COLO829 (cell line): ENCODE measurements around the gene ORM2.
"Not testable (repeated sequence)": the region's sequence is repeated elsewhere in the genome, so short reads cannot be mapped to it uniquely, and the experiment has no call there.

Experiments
- DNase-seq: peaks from one replicate; pipeline ENCODE4 v3.0.0; 2012; ENCODE audit warnings: low spot score

Gene ORM2

DNA sequence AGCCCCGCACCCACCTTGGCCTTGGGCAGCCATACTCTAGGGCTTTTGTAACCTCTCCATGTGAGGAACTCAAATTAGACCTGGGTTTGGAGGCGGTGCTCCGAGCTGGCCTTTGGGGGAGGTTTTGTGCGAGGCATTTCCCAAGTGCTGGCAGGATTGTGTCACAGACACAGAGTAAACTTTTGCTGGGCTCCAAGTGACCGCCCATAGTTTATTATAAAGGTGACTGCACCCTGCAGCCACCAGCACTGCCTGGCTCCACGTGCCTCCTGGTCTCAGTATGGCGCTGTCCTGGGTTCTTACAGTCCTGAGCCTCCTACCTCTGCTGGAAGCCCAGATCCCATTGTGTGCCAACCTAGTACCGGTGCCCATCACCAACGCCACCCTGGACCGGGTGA lies at the start of gene ORM2:
Gene ORM2 (plus strand): TSS at position 245 of the 398 bp plus-strand sequence. CDS start 36 bp downstream, at position 281.
- DNase-seq: not testable (repeated sequence)

DNA sequence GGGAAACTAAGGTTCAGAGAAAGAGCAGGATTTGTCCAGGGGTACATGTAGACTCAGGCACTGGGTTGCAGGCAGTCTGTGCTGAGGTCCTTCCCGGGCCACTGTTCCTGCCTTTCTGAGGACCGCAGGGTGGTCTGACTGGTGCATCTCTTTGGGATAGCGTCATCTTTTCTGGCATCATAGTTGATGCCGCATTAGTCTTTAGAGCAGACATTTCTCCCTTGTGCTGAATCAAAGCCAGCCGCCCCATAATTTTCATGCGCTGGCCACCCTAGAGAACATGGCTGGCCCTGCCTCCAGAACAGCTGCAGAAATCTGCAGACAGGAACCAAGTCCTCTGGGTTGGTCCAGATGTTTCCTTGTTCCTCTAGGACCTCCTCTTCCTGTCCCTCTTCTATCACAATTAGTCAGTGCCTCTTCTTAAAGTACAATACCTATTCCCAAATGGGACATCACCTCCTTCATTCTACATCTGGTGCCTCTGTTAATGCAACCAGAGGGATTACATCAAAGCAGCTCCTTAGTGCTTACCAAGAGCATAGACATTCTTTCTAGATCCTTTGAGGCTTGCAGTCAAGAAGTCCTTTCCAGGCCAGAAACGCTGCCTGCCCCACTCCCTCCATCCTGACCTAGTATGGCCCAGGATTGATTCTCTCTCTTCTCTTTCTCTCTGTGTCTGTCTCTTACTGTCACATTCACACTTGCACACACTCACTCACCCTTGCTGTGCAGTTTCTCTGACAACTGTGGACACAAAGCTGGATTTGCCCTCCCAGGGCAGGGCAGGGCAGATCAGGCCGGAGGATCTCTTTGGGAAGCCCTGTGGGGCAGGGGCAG lies 48.8 kb upstream of the ORM2 start:
- no peak for DNase-seq

DNA sequence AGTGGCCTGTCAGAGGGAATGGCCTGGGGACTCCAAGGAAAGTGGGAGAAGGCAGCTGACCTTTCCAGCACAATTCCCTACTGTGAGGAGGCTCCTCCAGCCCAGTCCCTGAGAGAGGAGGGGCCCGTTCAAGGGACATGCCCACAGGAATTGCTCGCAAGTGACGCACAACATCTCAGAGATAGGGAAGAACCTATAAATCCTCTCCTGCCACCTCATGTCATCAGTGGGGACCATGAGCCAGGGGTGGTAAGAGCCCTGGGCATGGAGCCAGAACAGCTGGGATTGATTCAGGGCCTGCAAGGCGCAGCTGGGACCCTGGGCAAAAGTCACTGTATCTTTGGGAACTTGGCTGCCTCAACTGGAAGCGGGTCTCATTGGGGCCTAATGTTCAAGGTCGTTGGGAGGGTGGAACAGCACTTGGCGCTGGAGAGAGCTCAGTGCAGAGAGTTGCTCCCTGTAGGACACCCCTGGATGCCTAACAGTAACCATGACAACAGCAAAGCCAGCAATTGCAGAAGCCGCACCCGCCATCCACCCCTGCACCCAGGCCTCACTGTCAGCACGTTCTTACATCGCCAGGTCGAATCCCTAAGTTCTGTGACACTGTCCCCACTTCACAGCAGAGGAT lies 48.1 kb upstream of the ORM2 start:
- DNase-seq: no peak

DNA sequence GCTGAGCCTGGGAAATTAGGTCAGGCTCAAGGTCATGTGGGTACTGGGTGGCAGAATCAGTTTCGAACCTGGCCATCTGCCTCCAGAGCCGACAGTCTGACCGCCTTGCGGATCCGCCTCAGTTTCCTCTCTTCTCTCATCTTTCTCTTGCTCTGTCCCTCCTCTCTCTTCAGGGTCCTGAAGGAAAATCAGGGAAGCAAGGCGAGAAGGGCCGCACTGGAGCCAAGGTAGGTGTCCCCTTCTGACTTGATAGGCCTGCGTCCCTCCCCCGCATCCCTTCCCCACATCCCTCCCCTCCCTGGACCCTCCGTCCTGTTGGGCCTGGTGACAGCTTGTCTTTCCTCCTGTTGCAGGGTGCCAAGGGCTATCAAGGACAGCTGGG lies 47.6 kb upstream of the ORM2 start:
- no peak for DNase-seq

DNA sequence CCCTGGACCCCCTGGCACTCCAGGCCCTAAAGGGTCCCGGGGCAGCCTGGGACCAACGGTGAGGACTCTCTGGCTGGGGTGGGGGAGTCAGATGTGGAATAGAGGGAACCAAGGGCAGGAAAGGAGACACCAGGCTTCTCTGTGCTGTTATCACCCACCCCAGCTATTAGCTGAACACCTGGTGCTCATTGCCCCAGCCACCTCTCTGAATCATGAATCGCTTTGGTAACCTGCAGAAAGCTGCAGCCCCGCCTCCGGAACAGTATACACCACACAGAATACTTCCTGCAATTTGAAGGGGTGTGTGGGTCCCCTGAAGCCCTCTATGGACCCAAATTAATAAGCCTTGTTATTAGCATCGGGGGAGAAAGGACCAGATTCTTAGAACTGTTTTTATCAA lies 47.2 kb upstream of the ORM2 start:
- no peak for DNase-seq

DNA sequence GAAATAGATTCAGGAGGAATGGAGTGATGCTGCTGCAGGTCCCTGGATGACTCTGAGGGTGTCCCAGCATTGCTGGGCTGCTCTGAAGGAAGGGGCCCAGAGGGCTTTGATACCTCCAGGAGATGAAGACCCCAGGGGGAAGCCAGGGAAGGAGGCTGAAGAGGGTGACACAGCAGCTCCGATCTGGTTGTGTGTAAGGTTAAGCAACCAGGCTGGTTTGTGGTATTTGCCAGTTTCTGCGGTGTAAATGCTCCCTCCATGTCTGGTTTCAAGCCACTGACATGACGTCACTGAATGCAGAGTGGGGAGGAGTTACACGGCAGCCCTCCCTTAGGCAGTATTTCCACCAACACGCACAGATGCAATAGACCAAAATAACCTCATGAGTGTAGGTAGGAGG lies 46.7 kb upstream of the ORM2 start:
- DNase-seq: no peak

DNA sequence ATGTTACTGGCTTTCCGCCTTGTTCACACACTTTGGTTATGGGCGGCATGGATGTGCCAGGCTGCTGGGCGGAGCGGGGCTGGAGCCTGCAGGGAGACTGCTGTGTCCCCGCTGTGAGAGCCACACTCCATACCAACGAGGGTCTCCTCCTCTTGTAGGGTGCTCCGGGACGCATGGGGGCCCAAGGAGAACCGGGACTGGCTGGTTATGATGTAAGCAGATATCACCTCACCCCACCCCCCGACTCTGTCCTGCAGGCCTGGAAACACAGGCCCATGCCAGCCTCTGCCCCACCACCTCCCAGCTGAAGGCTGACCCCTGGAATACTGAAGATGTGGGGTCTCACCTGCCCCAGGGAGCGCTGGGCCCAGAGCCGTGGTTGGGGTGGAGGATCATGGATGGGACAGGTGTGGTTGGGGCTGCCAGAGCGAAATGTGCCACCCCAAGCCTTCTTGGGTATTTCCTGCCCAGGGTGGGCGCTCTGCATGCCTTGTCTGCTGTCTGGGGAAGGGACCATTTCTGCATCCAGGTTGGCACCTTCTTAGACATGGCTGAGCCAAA lies 46.0 kb upstream of the ORM2 start:
- no peak for DNase-seq

DNA sequence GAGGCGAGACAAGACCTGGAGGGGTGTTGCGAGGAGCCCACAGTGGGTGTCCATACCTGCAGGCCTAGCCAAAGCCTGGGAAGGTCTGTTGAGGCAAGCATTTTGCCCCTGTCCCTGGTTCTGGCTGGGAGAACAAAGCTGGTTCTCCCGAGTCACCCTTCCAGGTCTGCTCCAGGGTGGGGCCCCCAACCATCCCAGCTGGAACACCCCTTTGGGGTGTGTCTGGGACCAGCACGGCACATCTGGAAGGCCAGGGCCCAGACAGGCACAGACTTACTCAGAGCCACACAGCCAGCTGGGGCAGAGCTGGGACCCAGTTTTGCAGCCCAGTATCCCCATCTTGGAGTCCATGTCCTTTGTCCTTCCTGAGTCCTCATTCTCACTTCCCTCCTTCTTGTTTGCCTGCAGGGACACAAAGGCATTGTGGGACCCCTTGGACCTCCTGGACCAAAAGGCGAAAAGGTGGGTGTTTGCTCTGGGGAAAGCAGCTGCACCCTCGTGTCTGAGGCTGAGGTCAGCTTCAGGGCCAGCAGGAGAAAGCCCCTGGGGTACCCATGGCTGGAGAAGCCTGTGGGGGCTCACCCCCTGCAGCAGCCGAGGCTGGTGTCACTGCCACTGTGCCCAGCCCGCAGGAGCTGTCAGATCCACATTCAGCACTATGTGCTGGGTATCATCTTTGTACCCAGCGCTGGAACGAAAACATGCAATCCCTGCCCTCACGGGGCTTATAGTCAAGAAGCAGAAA lies 45.2 kb upstream of the ORM2 start:
- DNase-seq: no peak

DNA sequence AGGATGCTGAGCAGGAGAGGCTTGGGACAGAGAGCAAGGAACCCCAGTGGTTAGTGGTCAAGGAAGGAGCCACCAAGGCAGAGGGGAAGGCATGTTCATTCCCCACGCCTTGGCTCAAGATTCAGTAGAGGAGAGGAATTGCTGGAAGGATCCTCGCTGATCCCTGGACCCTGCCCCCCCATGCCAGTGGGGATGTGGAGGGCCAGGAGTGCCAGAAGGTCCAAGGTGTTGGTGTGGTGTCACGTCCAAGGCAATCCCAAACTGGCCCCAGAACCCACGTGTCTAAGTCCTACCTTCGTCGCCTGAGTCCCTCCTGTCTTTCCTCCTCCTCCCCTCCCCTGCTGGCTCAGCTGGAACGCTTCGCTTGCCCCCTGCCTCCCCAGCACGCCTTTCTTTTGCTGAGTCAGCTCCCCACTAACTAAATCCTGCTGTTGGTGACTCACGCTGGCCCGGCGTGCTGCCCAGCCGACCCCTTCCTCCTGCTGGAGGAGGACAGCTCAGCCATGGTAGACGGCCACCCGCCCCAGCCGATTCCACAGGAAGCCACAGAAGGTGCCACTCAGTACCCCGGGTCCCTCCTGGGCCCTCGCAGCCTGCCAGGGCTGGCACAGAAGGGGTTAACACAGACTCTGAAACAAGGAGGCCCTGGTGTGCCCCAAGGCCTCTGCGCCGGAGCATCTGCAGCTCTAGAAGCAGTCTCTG lies 44.4 kb upstream of the ORM2 start:
- DNase-seq: no peak

DNA sequence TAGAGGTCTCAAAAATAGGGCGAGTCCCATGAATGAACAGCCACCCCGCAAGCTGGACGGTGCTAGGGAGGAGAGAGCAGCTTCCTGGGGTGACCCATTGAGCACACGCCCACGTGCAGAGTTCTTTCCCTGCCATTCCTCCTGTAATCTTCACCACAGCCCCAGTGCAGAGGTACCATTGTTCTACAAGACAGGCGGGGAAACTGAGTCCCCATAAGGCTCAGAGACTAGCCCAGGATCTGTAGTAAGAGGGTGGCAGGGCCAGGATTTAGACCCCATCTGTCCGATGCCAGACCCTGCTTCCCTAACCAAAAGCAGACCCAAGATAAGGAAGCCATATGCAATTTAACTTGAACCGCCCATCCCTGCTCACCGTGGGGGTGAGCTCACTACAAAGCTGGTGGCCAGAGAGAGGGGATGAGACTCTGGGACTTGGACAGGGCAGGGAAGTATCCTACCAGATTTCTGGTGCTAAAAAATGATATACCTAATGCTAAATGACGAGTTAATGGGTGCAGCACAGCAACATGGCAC lies 43.5 kb upstream of the ORM2 start:
- DNase-seq: no peak

DNA sequence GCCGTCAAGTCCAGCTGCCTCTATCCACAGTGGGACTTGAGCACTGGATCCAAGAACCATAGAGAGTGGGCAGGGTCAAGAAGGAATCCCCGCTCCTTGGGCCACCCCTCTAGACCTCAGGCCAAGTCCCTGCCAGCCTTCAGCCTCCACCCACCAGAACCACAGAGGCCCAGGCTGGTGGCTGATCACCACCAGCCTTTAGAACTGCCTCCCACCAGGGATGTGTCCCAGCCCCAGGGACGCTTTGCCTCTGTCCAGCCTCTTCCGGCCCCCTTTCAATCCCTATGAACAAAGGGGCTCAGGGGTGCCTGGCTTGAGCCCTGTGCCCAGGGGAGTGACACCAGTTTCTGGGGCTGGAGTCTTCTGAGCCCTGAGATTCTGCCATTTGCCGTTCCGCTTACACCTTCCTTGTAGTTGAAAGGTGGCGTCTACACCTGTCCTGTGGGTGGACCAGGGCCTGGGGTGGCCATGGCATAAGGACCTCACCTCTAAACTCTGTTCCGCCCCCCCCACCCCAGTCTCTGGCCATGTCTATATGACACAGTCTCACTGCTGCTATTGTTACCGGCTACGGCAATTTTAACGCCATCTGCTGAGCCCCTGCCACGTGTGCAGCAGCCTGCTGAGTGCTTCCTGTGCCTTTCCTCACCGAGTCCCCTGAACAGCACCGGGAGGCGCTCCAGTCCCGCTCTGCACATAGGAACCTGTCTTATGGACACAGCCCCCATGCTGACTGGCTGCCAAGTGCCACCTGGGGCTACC lies 42.5 kb upstream of the ORM2 start:
- DNase-seq: no peak

DNA sequence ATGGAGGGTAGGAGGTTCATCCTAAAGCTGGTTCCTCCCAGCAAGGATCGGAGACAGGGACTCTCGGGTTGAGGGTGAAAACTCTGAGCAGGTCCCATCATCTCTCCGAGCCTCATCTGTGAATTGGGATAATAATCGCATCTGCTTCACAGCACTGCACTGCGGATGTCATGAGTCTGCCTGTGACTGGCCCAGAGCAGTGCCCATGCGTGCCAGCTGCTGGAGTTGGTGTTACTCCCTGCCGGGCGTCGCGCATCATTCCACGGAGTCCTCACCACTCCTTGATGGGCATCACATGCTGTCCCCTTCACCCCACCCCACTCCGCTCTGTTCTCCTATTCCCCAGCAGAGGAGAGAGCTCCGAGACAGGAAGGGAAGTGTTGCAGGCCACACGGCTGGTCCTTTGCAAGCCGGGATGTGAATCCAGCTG lies 41.9 kb upstream of the ORM2 start:
- no peak for DNase-seq

DNA sequence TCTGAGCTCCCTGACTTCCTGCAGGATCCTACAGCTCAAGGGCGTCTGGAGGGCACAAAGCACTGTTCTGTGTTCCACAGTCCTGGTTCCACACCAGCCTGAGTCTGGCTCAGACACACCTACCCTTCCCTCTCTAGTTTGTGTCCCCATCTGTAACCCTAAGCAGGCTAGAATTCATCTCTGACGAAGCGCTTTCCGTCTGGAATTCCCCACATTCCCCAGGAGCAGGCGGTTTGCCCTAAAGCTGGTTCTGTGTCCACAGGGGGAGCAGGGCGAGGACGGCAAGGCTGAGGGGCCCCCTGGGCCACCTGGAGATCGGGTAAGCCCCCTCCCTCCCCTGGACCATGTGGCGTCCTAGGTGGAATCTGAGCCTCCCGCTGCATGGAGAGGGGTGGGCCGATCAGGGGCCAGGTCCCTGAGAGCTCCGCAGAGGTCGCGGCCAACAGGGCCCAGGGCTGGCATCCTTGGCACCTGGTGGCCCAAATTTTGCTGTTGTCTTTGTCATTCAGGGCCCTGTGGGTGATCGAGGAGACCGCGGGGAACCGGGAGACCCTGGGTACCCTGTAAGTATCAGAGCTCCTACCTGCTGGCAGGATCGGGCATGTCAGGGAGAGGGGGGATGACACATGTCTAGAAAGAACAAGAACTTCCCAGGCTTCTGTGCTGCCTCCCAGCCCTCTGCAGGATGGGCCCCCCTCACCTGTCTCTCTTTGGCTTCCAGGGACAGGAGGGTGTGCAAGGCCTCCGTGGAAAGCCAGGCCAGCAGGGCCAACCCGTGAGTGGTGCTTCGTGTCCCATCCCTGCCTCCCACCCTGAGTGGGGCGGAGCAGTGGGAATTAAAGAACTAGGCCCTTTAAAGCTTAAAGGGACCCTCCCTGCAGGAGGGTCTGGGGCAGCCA lies 41.2 kb upstream of the ORM2 start:
- no peak for DNase-seq

DNA sequence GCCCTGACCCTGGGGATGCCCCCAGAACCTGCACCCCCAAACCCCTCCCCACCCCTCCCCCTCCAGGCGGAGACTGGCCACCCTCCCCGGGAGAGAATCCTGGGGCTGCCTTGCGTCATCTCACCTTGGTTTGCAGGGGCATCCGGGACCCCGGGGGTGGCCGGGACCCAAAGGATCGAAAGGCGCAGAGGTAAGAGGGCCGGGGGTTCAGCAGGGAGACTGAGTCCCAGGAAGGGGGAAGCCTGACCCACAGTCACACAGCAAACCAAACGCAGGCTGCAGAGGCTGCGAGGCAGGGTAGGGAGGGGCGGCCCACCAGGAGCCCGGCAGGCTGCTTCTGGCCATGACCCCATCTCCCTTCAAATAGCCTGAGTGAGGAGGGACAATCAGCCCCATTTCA lies 40.6 kb upstream of the ORM2 start:
- no peak for DNase-seq

DNA sequence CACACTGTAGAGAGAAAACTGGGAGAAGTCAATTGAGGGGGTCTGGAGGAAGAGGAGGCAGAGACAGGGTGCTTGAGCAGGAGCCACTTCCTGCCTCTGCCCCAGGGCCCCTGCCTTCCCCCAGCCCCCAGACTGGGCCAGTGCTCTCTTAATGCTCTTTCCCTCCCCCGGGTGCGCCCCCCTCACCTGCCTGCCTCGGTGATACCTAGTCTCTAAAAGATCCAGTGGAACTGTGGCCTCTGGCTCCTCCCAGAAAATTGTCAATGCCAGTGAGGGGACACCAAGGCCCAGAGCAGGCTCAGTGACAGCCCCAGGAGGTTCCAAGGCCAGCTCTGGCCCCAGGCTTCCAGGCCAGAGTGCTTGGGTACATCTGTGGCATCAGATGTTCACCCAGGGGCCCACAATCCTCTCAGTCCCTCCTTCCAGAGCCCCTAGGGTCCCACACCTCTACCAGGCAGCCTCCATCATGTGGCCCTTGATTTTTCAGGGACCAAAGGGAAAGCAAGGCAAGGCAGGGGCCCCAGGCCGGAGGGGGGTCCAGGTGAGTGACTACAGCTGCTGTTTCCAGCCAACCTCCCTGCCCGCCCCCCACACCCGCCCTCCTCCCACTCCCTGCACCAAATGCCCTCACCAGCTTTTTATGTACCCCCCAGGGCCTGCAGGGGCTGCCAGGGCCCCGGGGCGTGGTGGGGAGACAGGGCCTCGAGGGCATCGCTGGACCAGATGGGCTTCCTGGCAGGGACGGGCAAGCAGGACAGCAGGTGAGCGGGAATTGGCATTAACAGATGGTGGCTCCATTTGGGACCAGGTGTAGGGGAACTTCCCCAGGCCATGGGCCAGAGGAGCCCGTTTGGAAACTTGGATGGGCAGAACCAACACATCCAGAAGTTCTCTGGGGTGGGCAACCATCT lies 39.8 kb upstream of the ORM2 start:
- DNase-seq: no peak

DNA sequence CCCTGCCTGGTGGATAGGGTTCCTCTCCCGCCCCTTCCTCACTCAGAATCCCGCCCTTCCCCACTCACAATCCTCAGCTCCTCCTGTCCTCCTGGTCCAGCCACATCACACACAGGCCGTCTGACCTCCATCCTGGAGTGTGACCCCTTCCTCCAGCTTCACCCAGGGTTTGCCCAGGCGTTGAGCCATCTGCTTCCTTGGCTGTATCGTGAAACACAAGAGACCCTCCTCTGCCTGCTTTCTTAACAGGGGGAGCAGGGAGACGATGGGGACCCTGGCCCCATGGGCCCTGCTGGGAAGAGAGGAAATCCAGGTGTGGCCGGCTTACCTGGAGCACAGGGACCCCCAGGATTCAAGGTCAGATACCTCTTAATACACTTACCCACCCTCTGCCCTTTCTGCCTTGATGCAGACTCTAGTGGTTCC lies 39.1 kb upstream of the ORM2 start:
- DNase-seq: no peak

DNA sequence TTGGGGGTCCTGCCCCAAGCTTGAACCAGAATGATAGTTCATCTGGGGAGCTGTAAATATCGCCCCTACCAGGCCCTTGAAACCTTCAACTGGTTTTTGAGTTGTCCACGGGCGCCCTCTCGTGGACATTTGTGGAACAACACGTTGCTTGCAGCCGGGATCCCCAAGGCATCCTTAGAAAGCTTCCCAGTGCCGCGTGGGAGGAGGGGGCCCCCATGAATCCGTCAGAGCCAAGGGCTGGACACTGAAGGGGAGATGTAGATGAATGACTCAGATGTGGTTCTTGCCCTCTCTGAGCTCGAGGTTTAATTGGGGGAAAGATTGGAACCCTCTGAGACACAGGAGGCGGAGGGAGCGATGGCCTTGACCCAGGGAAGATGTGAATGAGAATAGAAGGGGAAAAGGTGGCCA lies 38.6 kb upstream of the ORM2 start:
- DNase-seq: peak; percentile 66

DNA sequence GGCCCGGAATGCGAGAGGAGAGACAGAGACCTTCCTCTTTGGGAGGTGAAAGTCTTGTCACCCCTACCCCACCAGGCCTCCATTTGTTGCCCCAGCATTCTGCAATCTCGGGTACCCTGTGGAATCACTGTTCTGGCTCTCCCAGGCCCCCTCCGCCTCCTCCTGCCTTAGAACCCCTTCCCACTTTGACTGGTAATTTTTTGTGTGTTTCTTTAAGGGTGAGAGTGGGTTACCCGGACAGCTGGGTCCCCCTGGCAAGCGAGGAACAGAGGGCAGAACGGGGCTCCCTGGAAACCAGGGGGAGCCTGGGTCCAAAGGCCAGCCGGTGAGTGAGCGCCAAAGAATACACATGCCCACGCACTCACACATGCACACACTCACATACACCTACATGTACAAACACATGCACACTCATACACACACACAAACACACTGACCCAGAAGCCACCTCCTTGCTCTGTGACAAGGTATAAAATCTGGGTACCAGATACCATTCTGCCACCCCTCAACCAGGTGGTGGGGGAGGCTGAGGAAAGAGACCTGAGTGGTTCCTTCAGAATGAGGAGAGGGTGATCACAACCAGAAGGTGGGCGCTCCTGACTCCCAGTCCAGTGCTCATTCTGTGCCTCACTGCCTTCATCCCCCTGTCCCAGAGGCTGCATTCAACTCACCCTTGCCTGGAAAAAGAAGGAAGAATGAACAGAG lies 37.6 kb upstream of the ORM2 start:
- DNase-seq: no peak
